HT1080 (cell line): ENCODE measurements around the gene PPIC. TPM values are rescaled to one million over a fixed set of nuclear protein-coding genes. Genes with fewer than 3 reads are reported as not detected.
A peak's percentile ranks its signal among the peaks of the same experiment; 100 is the strongest.
"Not testable (repeated sequence)": the region's sequence is repeated elsewhere in the genome, so short reads cannot be mapped to it uniquely, and the experiment has no call there.

Experiments
- DNase-seq: peaks from one replicate; pipeline ENCODE4 v3.0.0-alpha.2; 2015; ENCODE audit warnings: low read depth
- total RNA-seq: library from RNA; depleted of rRNA; stranded (reverse); fragments of >200 nt; shearing (Covaris generic); gene quantifications from 2 replicates; pipeline ENCODE4 v1.2.3, GENCODE V29; 2014

PPIC gene
- total RNA-seq, 1 experiment from 2014 or later, result 20.9 TPM

DNA sequence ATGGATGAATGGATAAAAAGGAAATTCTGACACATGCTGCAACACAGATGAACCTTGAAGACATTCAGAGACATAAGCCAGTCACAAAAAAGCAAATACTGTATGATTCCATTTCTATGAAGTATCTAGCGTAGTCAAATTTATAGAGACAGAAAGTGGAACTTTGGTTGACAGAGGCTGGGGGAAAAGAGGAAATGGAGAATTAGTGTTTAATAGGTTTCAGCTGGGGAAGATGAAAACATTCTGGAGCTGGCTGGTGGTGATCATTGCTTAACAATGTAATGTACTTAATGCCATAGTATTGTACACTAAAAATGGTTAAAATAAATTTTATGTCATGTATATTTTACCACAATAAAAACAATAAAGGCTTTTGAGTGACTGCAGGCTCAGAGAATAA, 24.2 kb downstream of the PPIC start:
- DNase-seq, result no peak

DNA sequence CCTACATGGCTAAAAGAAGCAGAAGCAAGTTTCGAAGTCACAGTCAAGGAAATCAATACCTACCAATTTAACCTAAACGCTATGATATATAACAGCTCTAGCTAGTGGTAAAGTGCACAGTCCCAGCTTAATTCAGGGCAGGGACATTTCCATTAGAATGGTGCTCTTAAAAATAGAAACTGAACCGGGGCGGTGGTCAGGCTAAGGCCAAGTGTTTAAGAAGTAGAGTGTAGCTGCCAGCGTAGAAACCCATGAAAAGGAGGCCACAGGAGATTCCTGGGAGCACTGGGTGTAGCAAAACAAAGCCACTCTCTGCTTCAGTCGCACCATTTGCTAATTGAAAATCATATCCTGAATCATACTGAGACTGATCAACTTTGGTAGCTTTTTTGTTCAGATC, 28.8 kb downstream of the PPIC start:
- DNase-seq, result no peak

DNA sequence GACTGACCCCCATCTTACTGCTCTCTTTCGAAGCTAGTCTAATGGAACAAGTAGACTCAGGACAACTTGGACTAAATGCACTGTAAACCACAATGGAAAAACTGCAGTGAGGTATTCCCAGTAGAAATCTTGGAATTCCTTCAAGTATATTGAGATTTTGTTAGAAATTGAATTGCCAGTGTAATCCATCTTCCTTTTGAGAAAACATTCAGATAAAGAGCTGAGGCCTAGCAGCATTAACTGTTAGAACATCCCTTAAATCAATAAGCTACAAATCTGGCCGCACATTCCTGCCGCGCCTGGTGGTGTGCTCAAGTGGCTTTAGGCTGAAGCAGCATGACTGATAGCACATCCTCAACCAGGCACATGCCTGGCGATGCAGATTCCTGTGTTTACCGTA, 29.3 kb downstream of the PPIC start:
- DNase-seq, result no peak

DNA sequence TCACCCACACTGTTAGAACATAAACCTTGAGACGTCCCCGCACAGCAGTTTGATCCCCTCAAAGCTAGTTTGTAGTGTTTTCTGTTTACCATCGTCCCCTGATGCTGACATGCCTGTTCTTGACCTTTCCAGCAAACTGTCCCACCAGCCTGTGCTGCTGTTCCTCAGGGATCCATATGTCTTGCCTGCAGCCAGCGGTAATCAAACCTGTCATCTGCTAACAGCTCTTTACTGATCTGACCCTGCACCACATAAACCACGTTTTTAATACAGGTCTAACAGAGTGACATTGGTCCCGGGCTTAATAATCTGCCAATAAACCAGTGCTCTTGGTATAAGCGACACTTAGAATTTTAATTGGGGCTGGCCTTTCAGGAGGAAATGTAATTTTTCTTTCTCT, 34.7 kb downstream of the PPIC start:
- no peak for DNase-seq

DNA sequence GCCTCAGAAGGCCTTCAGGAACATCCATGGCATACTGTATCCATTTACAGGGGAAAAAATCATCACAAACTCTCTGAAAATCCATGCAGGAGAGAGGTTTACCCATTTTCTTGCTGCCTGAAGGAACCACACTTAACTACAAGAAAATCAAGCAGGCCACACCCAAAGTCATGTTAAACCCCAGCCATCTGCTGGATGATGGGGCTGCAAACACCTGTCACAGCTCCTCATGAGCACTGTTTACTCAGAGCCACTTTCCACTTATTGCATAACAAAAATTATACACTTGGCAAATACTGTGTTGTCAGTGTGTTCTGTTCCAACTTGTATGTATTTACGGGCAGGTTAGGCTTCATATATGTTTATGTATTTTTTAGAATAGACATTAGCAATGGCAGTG, 35.8 kb downstream of the PPIC start:
- DNase-seq, result no peak

DNA sequence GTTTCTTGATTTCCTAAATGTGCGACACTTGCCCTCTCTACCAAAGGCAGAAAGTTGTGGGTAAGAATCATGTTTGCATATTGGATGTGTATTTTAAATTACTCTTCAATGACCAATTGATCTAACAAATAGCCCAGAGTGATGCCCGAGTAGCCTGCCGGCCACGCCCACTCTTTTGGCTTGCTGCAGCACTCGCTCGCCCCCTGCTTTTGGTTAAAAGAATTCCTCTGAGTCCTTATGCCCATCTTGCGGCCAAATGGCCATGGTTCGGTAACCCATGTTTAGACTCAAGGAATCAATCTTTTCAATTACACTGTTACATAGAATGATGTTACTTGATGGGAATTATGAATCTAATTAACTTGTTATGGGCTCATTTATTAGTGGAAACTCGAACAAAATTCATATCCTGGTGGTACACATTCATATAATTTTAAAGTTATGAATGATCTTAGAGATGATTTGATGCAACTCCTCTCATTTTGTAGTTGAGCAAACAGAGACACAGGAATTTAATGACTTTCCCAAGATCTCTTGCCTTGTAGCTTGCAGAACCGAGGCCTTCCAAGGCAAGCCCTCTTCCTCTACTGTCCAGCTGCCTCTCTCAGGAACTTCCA, 36.5 kb downstream of the PPIC start:
- DNase-seq, result peak; percentile 25

DNA sequence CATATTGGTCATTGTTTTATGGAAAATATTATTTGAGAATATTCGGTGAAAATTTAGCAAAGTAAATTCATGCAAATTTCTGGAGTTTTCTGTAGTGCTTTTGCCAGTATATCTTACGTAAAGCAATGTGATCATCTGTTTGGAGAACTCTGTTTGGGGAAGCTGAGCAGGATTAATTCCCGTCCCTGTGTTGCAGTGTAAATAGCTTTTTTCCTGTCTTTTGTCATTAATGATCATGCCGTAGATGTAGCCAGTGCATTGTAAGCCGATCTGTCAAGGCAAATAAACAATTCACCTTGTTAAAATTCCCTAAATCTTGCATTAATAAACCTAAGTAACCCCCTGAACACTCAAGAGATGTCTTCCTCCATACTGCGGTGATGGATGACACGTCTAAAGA, 39.2 kb downstream of the PPIC start:
- no peak for DNase-seq

DNA sequence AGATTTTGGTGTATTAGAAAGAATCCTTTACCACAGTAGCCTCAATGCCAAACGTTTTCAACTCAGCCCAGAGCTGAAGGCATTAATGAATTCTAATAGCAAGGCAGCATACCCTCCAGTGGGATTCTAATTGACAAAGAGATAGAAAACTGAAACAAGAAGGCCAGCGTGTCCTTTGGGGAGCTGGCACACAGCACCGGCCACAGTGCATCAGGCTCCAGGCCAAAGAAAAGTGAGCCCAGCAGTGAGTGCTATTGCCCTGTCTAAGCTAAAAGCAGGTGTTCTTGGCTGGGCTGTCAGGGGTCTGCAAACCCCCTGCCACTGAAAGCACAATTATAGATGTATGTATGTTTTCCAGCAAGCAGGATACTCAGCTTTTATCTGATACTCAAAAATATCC, 40.4 kb downstream of the PPIC start:
- DNase-seq, result no peak

DNA sequence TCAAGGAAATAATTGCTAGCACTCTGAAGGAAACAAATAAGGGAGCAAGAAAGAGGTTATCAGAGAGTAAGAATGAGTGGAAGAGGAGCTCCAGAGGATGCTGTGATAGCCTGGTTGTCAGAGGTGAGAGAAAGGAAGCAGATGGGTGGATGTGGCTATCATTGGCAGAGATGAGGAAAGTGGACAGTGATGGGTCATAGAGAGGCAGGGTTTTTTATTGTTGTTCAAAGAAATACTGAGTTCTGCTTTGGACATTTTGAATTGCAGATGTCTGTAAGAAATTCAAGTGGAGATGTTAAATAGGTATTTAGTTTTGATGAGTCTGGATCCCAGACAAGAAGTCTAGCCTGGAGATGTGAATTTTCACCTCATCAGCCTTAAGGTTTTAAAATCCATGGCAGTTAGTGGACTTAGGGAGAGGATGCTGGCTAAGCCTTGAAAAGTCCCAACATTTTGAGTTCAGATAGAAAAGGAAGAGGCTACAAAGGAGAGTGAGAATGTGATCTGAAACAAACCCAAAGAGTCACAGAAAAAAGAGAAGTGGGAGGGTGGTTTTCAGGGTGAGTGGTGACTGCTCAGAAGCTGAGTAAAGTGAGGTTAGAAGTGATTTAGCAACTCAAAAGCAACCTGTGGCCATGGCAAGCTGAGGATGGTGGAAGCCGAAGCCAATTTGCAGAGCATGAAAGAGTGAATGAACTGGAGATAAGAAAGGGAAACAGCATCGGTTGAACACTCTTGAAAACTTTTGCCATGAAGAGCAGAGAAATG, 50.4 kb downstream of the PPIC start:
- DNase-seq, result no peak

DNA sequence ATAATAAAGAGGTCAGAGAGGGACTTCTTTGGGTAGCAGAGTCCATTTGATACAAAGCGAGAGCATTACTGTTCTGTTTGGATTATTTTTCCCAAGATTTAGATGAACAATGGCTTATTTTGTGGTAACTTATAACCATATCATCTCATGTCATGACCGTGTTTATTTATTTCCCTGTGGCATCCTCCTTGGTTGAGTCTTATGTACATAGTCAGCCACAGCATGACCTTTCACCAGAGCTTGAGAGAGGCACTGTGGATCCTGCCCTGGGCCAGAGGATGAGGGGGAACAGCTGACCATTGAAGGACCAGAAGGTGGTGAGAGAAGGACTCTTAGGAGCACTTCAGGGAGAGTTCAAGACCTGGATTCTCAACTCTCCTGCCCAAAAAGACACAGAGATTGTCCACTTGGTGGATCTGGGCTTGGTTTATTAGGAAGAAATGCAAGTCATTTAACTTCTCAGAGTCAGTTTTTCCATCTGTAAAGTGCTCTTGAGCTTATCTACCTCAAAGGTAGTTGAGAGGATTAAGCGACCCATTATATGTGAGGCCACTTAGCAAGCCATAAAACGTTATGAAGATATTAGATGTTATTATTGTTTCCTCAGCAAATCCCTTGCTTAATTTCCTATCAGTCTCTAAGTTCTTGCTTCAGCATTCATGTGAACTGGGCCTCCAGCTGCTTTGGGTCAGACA, 51.4 kb downstream of the PPIC start:
- no peak for DNase-seq

DNA sequence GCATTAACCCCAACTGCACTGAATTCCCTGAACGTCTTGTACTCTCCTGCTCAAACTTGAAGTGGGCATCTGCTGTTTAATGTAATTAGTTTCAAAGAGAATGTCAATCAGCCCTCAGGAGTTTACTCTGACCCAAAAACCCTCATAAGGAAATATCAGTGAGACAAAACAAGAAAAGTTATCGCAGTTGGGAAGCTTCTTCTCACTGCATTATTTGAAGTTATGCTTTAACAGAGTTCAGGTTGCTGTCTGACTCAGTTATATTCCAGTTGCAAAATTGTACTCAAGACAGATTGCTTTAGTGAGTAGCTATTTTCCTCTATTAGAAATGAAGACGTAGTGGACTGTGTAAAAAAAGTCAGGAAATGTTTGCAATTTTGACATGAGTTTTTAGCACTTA, 52.1 kb downstream of the PPIC start:
- DNase-seq, result no peak

DNA sequence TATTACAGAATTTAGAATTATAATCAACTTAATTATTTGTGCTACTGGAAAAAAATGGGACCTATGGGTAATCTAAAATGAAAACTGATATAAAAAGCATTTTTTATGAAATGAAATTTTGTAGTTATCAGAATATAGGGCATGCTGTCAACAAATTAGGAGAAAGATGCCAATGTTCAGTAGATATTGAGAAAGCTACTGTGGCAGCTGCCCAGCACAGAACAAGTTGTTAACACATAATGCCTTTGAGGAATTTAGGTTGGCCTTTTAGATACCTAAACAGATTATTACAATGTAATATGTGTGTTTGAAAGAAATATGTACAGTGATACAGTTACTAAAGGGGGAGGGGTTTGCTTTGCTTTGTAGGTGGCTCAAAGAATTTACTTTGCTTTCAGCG, 54.1 kb downstream of the PPIC start:
- no peak for DNase-seq

DNA sequence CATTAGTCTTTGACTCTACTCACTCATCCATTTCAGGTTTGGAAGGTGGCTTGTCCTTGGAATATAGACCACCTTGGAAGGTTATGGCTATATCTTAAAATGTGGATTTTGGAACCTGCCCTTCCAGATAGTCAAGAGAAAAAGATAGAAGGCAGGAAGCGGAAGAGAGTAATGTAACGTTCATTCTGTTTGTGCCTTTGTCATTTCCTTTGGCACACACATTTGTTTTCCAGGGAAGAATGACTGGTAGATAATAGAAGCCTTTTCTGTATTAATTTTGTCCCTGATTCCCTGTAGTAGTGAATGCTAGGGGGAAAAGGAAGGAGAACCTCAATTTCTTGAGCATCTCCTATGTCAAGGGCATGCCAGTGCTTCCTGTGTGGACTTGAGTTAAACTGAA, 54.7 kb downstream of the PPIC start:
- DNase-seq, result peak; percentile 9

DNA sequence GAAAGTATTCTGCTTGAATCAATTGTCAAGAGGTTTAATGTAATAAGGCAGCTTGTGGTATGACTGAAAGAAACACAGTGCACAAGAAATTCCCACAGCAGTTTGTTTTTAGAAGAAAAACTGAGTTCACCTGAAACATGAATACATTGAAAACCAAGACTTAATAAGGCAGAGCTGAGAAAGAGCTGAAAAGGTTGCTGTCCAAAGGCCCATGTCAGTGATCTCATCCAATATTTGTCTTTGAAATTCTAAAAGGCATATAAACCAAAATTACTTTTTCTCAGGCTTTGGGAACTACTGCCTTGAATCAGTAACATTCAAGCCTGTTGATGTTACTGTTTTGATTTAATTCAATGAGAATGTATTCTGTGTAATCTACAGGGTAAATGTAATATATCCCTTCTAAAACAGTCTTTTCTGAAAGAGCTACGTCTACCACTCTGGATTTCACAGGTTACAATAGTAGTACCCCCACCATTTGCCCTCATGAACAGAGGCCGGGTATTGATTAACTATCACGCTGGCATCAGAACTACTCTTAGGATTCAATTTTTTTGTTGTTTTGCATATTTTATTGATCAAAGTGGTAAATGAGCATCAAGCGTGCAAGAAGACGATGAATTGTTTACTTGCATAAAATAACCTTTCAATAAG, 57.8 kb downstream of the PPIC start:
- DNase-seq, result no peak

DNA sequence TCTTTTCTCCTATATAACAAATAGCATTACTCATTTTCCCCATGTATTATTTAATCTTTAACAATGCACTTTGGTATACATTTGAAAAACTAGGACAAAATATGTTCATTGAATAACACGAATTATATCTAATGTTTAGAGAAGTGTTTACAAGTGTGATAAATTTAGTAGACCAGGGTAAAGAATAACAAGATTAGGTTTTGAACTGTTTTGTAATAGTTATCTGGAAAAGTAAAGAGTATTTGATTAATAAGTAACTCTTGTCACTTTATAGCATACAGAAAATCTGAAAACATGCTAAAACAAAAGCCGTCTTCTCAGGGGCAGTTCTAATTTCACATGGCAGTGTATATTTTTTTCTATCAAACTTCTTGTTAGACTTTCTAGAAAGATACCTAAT, 58.5 kb downstream of the PPIC start:
- DNase-seq, result no peak

DNA sequence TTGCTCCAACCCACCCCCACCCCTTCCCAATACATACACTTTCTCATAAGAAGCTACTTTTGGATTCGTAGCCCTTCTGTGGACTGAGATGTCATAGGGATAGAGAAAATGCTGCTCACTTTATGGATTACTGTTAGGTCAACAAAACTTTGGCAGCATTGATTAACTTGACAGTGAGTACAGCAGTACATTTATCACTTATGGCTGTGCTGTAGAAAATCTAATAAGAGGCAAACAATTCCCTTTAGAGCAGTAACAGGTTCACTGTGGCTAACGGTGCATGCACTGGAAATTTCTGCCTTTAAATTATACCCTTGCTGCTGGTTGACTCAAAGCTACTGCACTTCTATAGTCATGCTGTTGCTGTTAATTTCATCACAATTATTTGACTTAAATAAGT, 59.2 kb downstream of the PPIC start:
- no peak for DNase-seq

DNA sequence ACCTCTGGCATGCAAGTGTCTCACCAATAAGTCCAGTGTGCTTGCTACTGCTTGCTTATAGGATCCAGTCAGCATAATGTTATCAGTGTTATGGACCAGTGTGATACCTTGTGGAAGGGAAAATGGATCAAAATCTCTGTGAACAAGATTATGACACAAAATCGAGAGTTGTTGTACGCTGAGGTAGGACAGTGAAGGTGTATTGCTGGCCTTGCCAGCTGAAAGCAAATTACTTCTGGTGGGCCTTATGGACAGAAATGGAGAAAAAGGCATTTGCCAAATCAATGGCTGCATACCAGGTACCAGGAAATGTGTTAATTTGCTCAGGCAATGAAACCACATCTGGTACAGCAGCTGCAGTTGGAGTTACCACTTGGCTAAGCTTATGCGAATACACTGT, 62.3 kb downstream of the PPIC start:
- not testable (repeated sequence) for DNase-seq

DNA sequence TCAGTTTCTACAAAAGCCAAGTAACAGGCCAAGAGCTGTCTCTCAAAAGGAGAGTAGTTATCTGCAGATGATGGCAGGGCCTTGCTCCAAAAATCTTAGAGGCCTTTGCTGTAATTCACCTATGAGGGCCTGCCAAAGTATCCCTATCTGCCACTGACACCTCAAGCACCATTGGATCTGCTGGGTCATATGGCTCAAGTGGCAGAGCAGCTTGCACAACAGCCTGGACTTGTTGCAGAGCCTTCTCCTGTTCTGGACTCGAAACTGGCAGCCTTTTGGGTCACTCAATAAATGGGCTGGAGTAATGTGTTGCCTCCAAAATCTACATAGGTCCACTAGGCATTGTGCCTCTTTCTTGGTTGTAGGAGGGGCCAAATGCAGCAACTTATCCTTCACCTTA, 62.8 kb downstream of the PPIC start:
- not testable (repeated sequence) for DNase-seq
